Measurements from ENCODE around the gene ZNF324.
A peak's percentile ranks its signal among the peaks of the same experiment; 100 is the strongest.

The ZNF324 gene

GRCh38 chr19:58466760-58467589, at the start of gene ZNF324:
Gene ZNF324, plus strand, starts transcription at chr19:58467080. Its CDS starts 2,106 bp downstream, at chr19:58469186.
- peak within 1 kb of the TSS; percentile 75 for H2AFZ ChIP-seq (ENCODE audit: low read depth)
- no peak within 1 kb of the TSS for H3K4me3 ChIP-seq (IDR thresholded peaks at IDR 0.05; ENCODE audit: insufficient read depth, low read depth, low read length)
- H4K20me1 ChIP-seq (ENCODE audit: insufficient read depth): no peaks in the 10 kb centered on the region
- peaks cover 13% of the 10 kb centered on the region; the same call in 1 of the 2 replicates for H3K79me2 ChIP-seq (ENCODE audit: insufficient read depth, low read depth)
- H3K27me3 ChIP-seq (ENCODE audit: insufficient read depth, low read depth): peaks cover 10% of the 10 kb centered on the region; the same call in 1 of the 2 replicates
- H3K9ac ChIP-seq: peak within 1 kb of the TSS; percentile 56
- TF ChIP-seq CTCF (conservative IDR thresholded peaks at IDR 0.05; ENCODE audit: low read depth, low read length): no peak
- no peak within 1 kb of the TSS for H3K27ac ChIP-seq
- H3K36me3 ChIP-seq (ENCODE audit: insufficient read depth): no peaks in the 10 kb centered on the region; the same call in 1 of the 2 replicates
- peaks cover 6% of the 10 kb centered on the region for H3K4me1 ChIP-seq (ENCODE audit: low read depth, poor library complexity, severe bottlenecking)
- H3K4me2 ChIP-seq: peak within 1 kb of the TSS; percentile 65

DNA sequence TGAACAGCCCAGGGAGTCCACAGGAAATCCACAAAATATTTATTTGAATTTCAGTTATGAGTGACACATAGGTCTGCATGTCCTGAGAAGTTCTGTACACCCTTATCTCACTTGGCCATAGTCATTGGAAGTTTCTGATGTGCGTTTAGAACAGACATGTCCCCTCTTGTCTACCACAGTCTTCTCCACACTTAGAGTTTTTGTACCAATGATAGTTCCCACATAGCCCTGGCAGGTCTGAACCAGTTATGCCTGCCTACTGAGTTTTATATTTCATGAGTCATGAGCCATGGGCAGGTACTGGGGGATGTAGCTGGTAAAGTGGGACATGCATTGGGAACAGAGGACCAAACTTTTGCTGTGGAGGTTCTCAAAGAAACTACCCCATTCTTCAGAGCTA, 38.3 kb upstream of the ZNF324 start:
- Histone ChIP-seq H3K36me3 (ENCODE audit: insufficient read depth) (no peaks in the 10 kb centered on the region), H3K9ac (no peak overlapping the region), H3K27ac (no peak overlapping the region), H3K4me2 (no peak overlapping the region), H2AFZ (ENCODE audit: low read depth) (no peak overlapping the region), H3K79me2 (ENCODE audit: insufficient read depth, low read depth) (no peaks in the 10 kb centered on the region), H4K20me1 (ENCODE audit: insufficient read depth) (no peaks in the 10 kb centered on the region), H3K4me3 (IDR thresholded peaks at IDR 0.05; ENCODE audit: insufficient read depth, low read depth, low read length) (no peak overlapping the region), H3K4me1 (ENCODE audit: low read depth, poor library complexity, severe bottlenecking) (no peaks in the 10 kb centered on the region), H3K27me3 (ENCODE audit: insufficient read depth, low read depth) (no peaks in the 10 kb centered on the region)
- TF ChIP-seq CTCF (conservative IDR thresholded peaks at IDR 0.05; ENCODE audit: low read depth, low read length): no peak

DNA sequence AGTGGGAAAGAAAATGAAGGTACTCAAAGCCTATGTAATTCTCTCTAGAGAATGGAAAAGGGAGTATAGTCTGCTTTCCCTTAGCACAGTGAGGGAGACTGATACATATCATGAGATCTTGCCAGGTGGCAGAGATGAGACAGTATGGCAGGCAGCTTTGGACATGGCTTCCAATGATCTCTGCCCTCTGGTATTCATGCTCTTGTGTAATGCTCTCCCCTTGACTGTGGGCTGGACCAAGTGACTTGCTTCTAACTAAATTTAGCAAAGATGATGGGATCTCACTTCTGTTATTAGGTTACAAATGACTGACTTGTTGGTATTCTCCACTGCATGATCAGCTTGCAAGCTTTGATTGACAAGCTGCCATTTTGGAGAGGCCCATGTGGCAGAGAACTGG, 37.1 kb upstream of the ZNF324 start:
- no peak for TF ChIP-seq CTCF (conservative IDR thresholded peaks at IDR 0.05; ENCODE audit: low read depth, low read length)
- no peaks in the 10 kb centered on the region for H4K20me1 ChIP-seq (ENCODE audit: insufficient read depth)
- H3K36me3 ChIP-seq (ENCODE audit: insufficient read depth): no peaks in the 10 kb centered on the region
- H2AFZ ChIP-seq (ENCODE audit: low read depth): no peak overlapping the region
- H3K4me2 ChIP-seq: no peak overlapping the region
- no peaks in the 10 kb centered on the region for H3K79me2 ChIP-seq (ENCODE audit: insufficient read depth, low read depth)
- no peaks in the 10 kb centered on the region for H3K4me1 ChIP-seq (ENCODE audit: low read depth, poor library complexity, severe bottlenecking)
- H3K27ac ChIP-seq: no peak overlapping the region
- H3K9ac ChIP-seq: no peak overlapping the region
- no peak overlapping the region for H3K4me3 ChIP-seq (IDR thresholded peaks at IDR 0.05; ENCODE audit: insufficient read depth, low read depth, low read length)
- H3K27me3 ChIP-seq (ENCODE audit: insufficient read depth, low read depth): no peaks in the 10 kb centered on the region

DNA sequence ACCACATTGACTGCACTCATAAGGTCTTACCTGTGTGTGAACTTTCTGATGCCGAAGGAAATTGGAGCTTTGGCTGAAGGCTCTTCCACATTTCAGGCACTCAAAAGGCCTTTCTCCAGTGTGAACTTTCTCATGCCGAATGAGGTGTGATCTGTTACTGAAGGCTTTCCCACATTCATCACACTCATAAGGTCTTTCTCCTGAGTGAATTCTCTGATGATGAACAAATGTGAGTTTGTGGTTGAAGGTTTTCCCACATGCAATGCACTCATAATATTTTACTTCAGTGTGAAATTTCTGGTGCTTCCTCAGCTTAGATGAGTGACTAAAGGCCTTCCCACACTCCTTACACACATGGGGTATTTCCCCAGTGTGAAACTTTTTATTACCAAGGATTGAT, 32.7 kb upstream of the ZNF324 start:
- H3K36me3 ChIP-seq (ENCODE audit: insufficient read depth): no peaks in the 10 kb centered on the region

More for the DNA sequence above, 32.7 kb upstream of the ZNF324 start:
- no peaks in the 10 kb centered on the region for H3K79me2 ChIP-seq (ENCODE audit: insufficient read depth, low read depth)
- H3K4me2 ChIP-seq: no peak overlapping the region
- H4K20me1 ChIP-seq (ENCODE audit: insufficient read depth): no peaks in the 10 kb centered on the region
- no peak overlapping the region for H2AFZ ChIP-seq (ENCODE audit: low read depth)
- no peaks in the 10 kb centered on the region for H3K4me1 ChIP-seq (ENCODE audit: low read depth, poor library complexity, severe bottlenecking)
- H3K4me3 ChIP-seq (IDR thresholded peaks at IDR 0.05; ENCODE audit: insufficient read depth, low read depth, low read length): no peak overlapping the region
- no peak overlapping the region for H3K9ac ChIP-seq
- H3K27me3 ChIP-seq (ENCODE audit: insufficient read depth, low read depth): no peaks in the 10 kb centered on the region
- no peak for TF ChIP-seq CTCF (conservative IDR thresholded peaks at IDR 0.05; ENCODE audit: low read depth, low read length)
- H3K27ac ChIP-seq: no peak overlapping the region

Measured in KMS-11 (cell line).